Calu3 (cell line): ENCODE data around the gene LYSMD3. TPM values are rescaled to one million over a fixed set of nuclear protein-coding genes. Genes with fewer than 3 reads are reported as not detected.

Source experiments
- BruUV-seq: library from RNA; stranded (reverse); fragments of 400-500 nt; replicated peaks from 2 replicates; lab custom pipeline; 2021; lab: Mats Ljungman, UMichigan
- CTCF ChIA-PET: fragments of 300-600 bp; sonication (Branson Sonifier 250); formaldehyde crosslinking; loops from one replicate; lab custom pipeline; 2022; ENCODE audit warnings: antibody characterized with exemption; lab: Charles Lee
- DNase-seq: peaks from one replicate; pipeline ENCODE4 v3.0.0; 2022
- H3K27ac Mint-ChIP-seq: one replicate; pipeline ENCODE4 v1.8.0; 2022; ENCODE audit warnings: mixed read lengths; ENCODE audit not compliant: unreplicated experiment
- H3K27me3 Mint-ChIP-seq: one replicate; pipeline ENCODE4 v1.8.0; 2022; ENCODE audit warnings: mixed read lengths; ENCODE audit not compliant: unreplicated experiment
- H3K36me3 Mint-ChIP-seq: one replicate; pipeline ENCODE4 v1.8.0; 2022; ENCODE audit warnings: mild to moderate bottlenecking, moderate library complexity, mixed read lengths; ENCODE audit not compliant: insufficient read depth, unreplicated experiment
- H3K4me1 Mint-ChIP-seq: one replicate; pipeline ENCODE4 v1.8.0; 2022; ENCODE audit warnings: mild to moderate bottlenecking, low read depth, mixed read lengths; ENCODE audit not compliant: unreplicated experiment
- H3K4me3 Mint-ChIP-seq: one replicate; pipeline ENCODE4 v1.8.0; 2022; ENCODE audit warnings: mild to moderate bottlenecking, low read depth, moderate library complexity, mixed read lengths; ENCODE audit not compliant: unreplicated experiment
- H3K9me3 Mint-ChIP-seq: one replicate; pipeline ENCODE4 v1.8.0; 2022; ENCODE audit warnings: low read depth, mixed read lengths; ENCODE audit not compliant: unreplicated experiment
- intact Hi-C: fragments of 100-400 bp; cut with micrococcal nuclease; formaldehyde crosslinking; loops from one replicate; pipeline ENCODE4 v1.10.0; 2022; ENCODE audit not compliant: unreplicated experiment
- total RNA-seq: library from RNA; stranded (reverse); gene quantifications from 2 replicates; pipeline ENCODE4 v1.2.3, GENCODE V29; 2022
- TF ChIP-seq, protein P1 (sequence below): fragments of 200-600 bp; IDR thresholded peaks from one replicate; pipeline ENCODE4 v1.8.0; 2022; ENCODE audit warnings: antibody characterized with exemption; ENCODE audit not compliant: unreplicated experiment

Gene LYSMD3
- total RNA-seq, 1 experiment from 2014 or later, result 27.2 TPM

GRCh38 chr5:90519081-90519480 lies 10.3 kb downstream of the LYSMD3 start:
- intact Hi-C loops, result no loop called here
- Mint-ChIP-seq H3K27me3 (no peaks in the 10 kb centered on the region), H3K36me3 (peaks cover 30% of the 10 kb centered on the region), H3K4me3 (no peak overlapping the region), H3K4me1 (peaks cover 11% of the 10 kb centered on the region), H3K9me3 (no peaks in the 10 kb centered on the region), H3K27ac (peak overlapping the region; percentile 14)
- DNase-seq, result no peak
- no TSS peak for BruUV-seq
- TF ChIP-seq, protein P1, sequence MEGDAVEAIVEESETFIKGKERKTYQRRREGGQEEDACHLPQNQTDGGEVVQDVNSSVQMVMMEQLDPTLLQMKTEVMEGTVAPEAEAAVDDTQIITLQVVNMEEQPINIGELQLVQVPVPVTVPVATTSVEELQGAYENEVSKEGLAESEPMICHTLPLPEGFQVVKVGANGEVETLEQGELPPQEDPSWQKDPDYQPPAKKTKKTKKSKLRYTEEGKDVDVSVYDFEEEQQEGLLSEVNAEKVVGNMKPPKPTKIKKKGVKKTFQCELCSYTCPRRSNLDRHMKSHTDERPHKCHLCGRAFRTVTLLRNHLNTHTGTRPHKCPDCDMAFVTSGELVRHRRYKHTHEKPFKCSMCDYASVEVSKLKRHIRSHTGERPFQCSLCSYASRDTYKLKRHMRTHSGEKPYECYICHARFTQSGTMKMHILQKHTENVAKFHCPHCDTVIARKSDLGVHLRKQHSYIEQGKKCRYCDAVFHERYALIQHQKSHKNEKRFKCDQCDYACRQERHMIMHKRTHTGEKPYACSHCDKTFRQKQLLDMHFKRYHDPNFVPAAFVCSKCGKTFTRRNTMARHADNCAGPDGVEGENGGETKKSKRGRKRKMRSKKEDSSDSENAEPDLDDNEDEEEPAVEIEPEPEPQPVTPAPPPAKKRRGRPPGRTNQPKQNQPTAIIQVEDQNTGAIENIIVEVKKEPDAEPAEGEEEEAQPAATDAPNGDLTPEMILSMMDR, result no peak
- CTCF ChIA-PET, result interaction anchor here (1.1 kb wide), 2 partner anchors 11 to 43 kb away, joined by 3 read pairs; no protein-coding TSS in a partner anchor

DNA sequence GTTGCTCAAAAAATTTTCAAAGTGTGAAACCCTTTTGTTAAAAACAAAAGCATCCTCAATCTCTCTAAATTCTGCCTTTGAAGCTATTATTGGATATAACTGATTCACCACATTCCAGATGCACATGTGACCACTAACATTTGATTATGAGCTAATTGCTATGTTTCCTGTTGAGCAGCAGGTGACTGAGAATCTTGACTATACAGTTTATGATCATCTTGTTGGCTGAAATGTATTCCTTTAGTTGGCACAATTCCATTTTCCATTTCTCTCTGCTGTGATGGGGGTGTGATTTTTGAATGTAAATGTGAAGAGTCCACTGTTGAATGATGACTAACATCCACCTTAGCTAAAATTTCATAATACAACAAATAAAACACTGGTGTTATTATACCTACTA lies 10.7 kb downstream of the LYSMD3 start:
- peak overlapping the region; percentile 14 for H3K27ac Mint-ChIP-seq
- intact Hi-C loops, result no loop called here
- CTCF ChIA-PET, result interaction anchor here (1.1 kb wide), 1 partner anchor 43 kb away, joined by 3 read pairs; no protein-coding TSS in a partner anchor
- peaks cover 11% of the 10 kb centered on the region for H3K4me1 Mint-ChIP-seq
- H3K9me3 Mint-ChIP-seq, result no peaks in the 10 kb centered on the region
- TF ChIP-seq, protein P1, result no peak
- no TSS peak for BruUV-seq
- H3K4me3 Mint-ChIP-seq, result no peak overlapping the region
- no peaks in the 10 kb centered on the region for H3K27me3 Mint-ChIP-seq
- peaks cover 30% of the 10 kb centered on the region for H3K36me3 Mint-ChIP-seq
- DNase-seq, result no peak

- no peak overlapping the region for H3K27ac Mint-ChIP-seq
Observed at GRCh38 chr5:90514520-90514919, 14.9 kb downstream of the LYSMD3 start.

GRCh38 chr5:90510438-90510837 lies 18.9 kb downstream of the LYSMD3 start:
- peaks cover 7% of the 10 kb centered on the region for H3K36me3 Mint-ChIP-seq
- CTCF ChIA-PET, result interaction anchor here (0.7 kb wide), 1 partner anchor 1333 kb away, joined by 3 read pairs; no protein-coding TSS in a partner anchor
- no peaks in the 10 kb centered on the region for H3K4me1 Mint-ChIP-seq
- no peak overlapping the region for H3K27ac Mint-ChIP-seq
- no TSS peak for BruUV-seq
- no peaks in the 10 kb centered on the region for H3K9me3 Mint-ChIP-seq
- no peak overlapping the region for H3K4me3 Mint-ChIP-seq
- H3K27me3 Mint-ChIP-seq, result no peaks in the 10 kb centered on the region
- TF ChIP-seq, protein P1, result no peak
- DNase-seq, result no peak
- intact Hi-C loops, result no loop called here

More at GRCh38 chr5:90514520-90514919, 14.9 kb downstream of the LYSMD3 start:
- Mint-ChIP-seq H3K4me1 (peaks cover 11% of the 10 kb centered on the region), H3K4me3 (no peak overlapping the region), H3K9me3 (no peaks in the 10 kb centered on the region), H3K36me3 (peaks cover 21% of the 10 kb centered on the region), H3K27me3 (no peaks in the 10 kb centered on the region)
- BruUV-seq, result no TSS peak
- TF ChIP-seq, protein P1, result no peak
- no peak for DNase-seq
- intact Hi-C loops, result no loop called here
- CTCF ChIA-PET, result no interaction called here
